Measurements from ENCODE around the gene EIF2S3B. TPM values are rescaled to one million over a fixed set of nuclear protein-coding genes. Genes with fewer than 3 reads are reported as not detected.

The EIF2S3B gene
- polyA plus RNA-seq, 1 of the 3 experiments (the other 2 are of a cell fraction), result 0.07 TPM

GRCh38 chr12:10537721-10538120 is 32.0 kb downstream of the EIF2S3B start:
- no peak overlapping the region for H3K27ac ChIP-seq (ENCODE audit: low read depth in 2 of 2, low read length in 1 of 2)
- CTCF ChIA-PET, result no interaction called here
- POLR2A ChIA-PET, result no interaction called here
- H3F3A ChIP-seq (replicated peaks; ENCODE audit: insufficient read depth), result no peaks in the 10 kb centered on the region
- no peak overlapping the region for H2AFZ ChIP-seq (ENCODE audit: low read depth)
- H3K27me3 ChIP-seq (ENCODE audit: insufficient read depth), result no peaks in the 10 kb centered on the region; the same call in 1 of the 2 replicates
- H3K4me3 ChIP-seq (ENCODE audit: low read depth in 2 of 2, low read length in 1 of 2), result no peak overlapping the region
- no peaks in the 10 kb centered on the region for H3K36me3 ChIP-seq (replicated peaks in 1 of 2; ENCODE audit: control insufficient read depth in 1 of 2, insufficient read depth in 2 of 2, low read length in 1 of 2)
- WGBS (ENCODE audit: low lambda C conversion rate), result 0% methylated on average over 3 of the region's 3 CpGs
- H4K20me1 ChIP-seq (ENCODE audit: insufficient read depth), result no peaks in the 10 kb centered on the region
- TF ChIP-seq NRF1 (IDR thresholded peaks at IDR 0.05; ENCODE audit: low read depth, low read length) (no peak), TEAD4 (IDR thresholded peaks at IDR 0.05; ENCODE audit: borderline replicate concordance, insufficient read depth) (no peak), JUND (IDR thresholded peaks at IDR 0.05) (no peak), CHD2 (IDR thresholded peaks at IDR 0.05; ENCODE audit: low read length, partially characterized antibody) (no peak), TAF1 (IDR thresholded peaks at IDR 0.05; ENCODE audit: borderline replicate concordance, low read depth, low read length) (no peak), FOSL2 (IDR thresholded peaks at IDR 0.05; ENCODE audit: borderline replicate concordance, low read depth) (no peak)
- H3K9ac ChIP-seq, result no peak overlapping the region
- no peaks in the 10 kb centered on the region for H3K9me2 ChIP-seq
- H3K9me3 ChIP-seq, result no peaks in the 10 kb centered on the region
- H3K4me1 ChIP-seq (ENCODE audit: control insufficient read depth in 1 of 2, insufficient read depth in 2 of 2, low read depth in 1 of 2, low read length in 1 of 2), result no peaks in the 10 kb centered on the region
- no peak for DNase-seq
- no peak overlapping the region for H3K4me2 ChIP-seq
- no peaks in the 10 kb centered on the region for H3K79me2 ChIP-seq (ENCODE audit: insufficient read depth)

DNA sequence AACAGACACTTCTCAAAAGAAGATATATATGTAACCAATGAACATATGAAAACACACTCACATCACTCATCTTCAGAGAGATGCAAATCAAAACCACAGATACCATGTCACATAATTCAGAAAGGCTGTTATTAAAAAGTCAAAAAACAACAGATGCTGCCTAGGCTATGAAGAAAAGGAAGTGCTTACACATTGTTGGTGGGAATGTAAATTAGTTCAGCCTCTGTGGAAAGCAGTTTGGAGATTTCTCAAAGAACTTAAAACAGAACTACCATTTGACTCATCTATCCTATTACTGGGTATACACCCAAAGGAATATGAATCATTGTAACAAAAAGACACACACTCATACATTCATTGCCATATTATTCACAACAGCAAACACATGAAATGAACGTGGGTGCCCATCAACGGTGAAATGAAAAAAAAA is 35.1 kb downstream of the EIF2S3B start:
- no peak overlapping the region for H3K4me3 ChIP-seq (ENCODE audit: low read depth in 2 of 2, low read length in 1 of 2)
- POLR2A ChIA-PET, result no interaction called here
- CTCF ChIA-PET, result no interaction called here
- no peak overlapping the region for H3K27ac ChIP-seq (ENCODE audit: low read depth in 2 of 2, low read length in 1 of 2)
- no peaks in the 10 kb centered on the region for H3F3A ChIP-seq (replicated peaks; ENCODE audit: insufficient read depth)
- DNase-seq, result no peak
- no peaks in the 10 kb centered on the region; the same call in 1 of the 2 replicates for H3K27me3 ChIP-seq (ENCODE audit: insufficient read depth)
- H3K4me2 ChIP-seq, result no peak overlapping the region
- no peak overlapping the region for H3K9ac ChIP-seq
- no peaks in the 10 kb centered on the region for H3K79me2 ChIP-seq (ENCODE audit: insufficient read depth)
- 3% methylated on average over 2 of the region's 2 CpGs for WGBS (ENCODE audit: low lambda C conversion rate)
- H3K36me3 ChIP-seq (replicated peaks in 1 of 2; ENCODE audit: control insufficient read depth in 1 of 2, insufficient read depth in 2 of 2, low read length in 1 of 2), result no peaks in the 10 kb centered on the region
- no peak for TF ChIP-seq RFX5 (IDR thresholded peaks at IDR 0.05; ENCODE audit: low read length)
- TF ChIP-seq NFIC (IDR thresholded peaks at IDR 0.05; ENCODE audit: borderline replicate concordance), result no peak
- TF ChIP-seq, protein P1, sequence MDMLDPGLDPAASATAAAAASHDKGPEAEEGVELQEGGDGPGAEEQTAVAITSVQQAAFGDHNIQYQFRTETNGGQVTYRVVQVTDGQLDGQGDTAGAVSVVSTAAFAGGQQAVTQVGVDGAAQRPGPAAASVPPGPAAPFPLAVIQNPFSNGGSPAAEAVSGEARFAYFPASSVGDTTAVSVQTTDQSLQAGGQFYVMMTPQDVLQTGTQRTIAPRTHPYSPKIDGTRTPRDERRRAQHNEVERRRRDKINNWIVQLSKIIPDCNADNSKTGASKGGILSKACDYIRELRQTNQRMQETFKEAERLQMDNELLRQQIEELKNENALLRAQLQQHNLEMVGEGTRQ (IDR thresholded peaks at IDR 0.05; ENCODE audit: borderline replicate concordance, low read depth, low read length), result no peak
- no peak for TF ChIP-seq CHD2 (IDR thresholded peaks at IDR 0.05; ENCODE audit: low read length, partially characterized antibody)
- TF ChIP-seq, protein P2, sequence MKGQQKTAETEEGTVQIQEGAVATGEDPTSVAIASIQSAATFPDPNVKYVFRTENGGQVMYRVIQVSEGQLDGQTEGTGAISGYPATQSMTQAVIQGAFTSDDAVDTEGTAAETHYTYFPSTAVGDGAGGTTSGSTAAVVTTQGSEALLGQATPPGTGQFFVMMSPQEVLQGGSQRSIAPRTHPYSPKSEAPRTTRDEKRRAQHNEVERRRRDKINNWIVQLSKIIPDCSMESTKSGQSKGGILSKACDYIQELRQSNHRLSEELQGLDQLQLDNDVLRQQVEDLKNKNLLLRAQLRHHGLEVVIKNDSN (IDR thresholded peaks at IDR 0.05; ENCODE audit: borderline replicate concordance, low read depth), result no peak
- no peak for TF ChIP-seq GATA2 (CRISPR knock-in tag; IDR thresholded peaks at IDR 0.05)
- TF ChIP-seq NRF1 (IDR thresholded peaks at IDR 0.05; ENCODE audit: low read depth, low read length), result no peak
- TF ChIP-seq RAD21 (IDR thresholded peaks at IDR 0.05; ENCODE audit: low read length), result no peak
- no peak for TF ChIP-seq RXRA (IDR thresholded peaks at IDR 0.05; ENCODE audit: borderline replicate concordance, low read depth)
- TF ChIP-seq RCOR1 (IDR thresholded peaks at IDR 0.05; ENCODE audit: low read length), result no peak
- TF ChIP-seq MEF2A (IDR thresholded peaks at IDR 0.05; ENCODE audit: borderline replicate concordance, low read depth), result no peak
- no peak for TF ChIP-seq MXI1 (IDR thresholded peaks at IDR 0.05; ENCODE audit: low read depth, low read length)
- no peaks in the 10 kb centered on the region for H3K9me3 ChIP-seq
- H2AFZ ChIP-seq (ENCODE audit: low read depth), result no peak overlapping the region
- H4K20me1 ChIP-seq (ENCODE audit: insufficient read depth), result no peaks in the 10 kb centered on the region
- H3K4me1 ChIP-seq (ENCODE audit: control insufficient read depth in 1 of 2, insufficient read depth in 2 of 2, low read depth in 1 of 2, low read length in 1 of 2), result no peaks in the 10 kb centered on the region
- no peaks in the 10 kb centered on the region for H3K9me2 ChIP-seq

Data from SK-N-SH (cell line).